ENCODE measurements around the gene FAM118B. TPM values are rescaled to one million over a fixed set of nuclear protein-coding genes. Genes with fewer than 3 reads are reported as not detected.

Gene FAM118B
- total RNA-seq, 4 donors from 2014 or later = 11.4 to 14.2 (median 11.6) TPM

DNA sequence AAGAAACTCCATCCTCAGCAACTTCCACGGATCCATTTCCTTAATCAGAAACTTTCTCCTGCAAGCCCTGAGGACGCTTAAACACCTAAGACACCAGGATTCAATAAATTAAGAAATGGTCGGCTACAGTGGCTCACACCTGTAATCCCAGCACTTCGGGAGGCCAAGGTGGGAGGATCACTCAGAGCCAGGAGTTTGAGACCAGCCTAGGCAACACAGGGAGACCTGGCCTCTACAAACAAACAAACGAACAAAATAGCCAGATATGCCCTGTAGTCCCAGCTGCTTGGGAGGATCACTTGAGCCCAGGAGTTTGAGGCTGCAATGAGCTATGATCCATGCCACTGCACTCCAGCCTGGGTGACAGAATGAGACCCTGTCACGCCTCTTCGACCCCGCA lies 46.8 kb upstream of the FAM118B start:
- TF ChIP-seq, protein P1, sequence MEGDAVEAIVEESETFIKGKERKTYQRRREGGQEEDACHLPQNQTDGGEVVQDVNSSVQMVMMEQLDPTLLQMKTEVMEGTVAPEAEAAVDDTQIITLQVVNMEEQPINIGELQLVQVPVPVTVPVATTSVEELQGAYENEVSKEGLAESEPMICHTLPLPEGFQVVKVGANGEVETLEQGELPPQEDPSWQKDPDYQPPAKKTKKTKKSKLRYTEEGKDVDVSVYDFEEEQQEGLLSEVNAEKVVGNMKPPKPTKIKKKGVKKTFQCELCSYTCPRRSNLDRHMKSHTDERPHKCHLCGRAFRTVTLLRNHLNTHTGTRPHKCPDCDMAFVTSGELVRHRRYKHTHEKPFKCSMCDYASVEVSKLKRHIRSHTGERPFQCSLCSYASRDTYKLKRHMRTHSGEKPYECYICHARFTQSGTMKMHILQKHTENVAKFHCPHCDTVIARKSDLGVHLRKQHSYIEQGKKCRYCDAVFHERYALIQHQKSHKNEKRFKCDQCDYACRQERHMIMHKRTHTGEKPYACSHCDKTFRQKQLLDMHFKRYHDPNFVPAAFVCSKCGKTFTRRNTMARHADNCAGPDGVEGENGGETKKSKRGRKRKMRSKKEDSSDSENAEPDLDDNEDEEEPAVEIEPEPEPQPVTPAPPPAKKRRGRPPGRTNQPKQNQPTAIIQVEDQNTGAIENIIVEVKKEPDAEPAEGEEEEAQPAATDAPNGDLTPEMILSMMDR (IDR thresholded peaks at IDR 0.05) = no peak
- TF ChIP-seq EP300 (IDR thresholded peaks at IDR 0.05) (no peak), POLR2A (IDR thresholded peaks at IDR 0.05) (no peak)
- WGBS, 2 donors = 91 to 94% methylated on average over 8 of the region's 8 CpGs
- no peak overlapping the region for H3K4me3 ChIP-seq
- no peak overlapping the region for H3K27ac ChIP-seq
- DNase-seq (ENCODE audit: low spot score in 2 of 2) = no peak
- peaks cover 0 to 7% (median 0%) of the 10 kb centered on the region in 4 donors for H3K4me1 ChIP-seq
- no peaks in the 10 kb centered on the region for H3K9me3 ChIP-seq
- no peaks in the 10 kb centered on the region for H3K27me3 ChIP-seq
- no peaks in the 10 kb centered on the region for H3K36me3 ChIP-seq

DNA sequence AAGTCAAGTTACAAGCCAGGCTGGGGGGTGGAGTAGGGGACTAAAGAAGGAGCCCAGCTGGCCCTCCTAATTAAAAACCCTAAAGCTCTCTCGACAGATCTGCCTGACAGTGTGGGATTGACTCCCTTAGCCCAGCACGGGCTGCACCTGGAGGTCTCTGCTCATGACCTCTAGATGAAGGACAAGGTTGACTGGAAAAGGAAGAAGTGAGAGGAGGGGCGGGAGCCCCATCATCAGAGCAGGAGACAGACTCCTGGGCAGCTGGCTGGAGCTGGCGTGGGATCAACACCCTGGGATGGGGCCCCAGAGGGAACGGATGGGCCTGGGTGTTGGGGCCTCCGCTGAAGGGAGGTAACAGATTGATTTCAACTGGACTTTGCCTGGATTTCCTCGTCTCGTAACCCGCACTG lies 46.3 kb upstream of the FAM118B start:
- no peaks in the 10 kb centered on the region for H3K27me3 ChIP-seq
- H3K4me1 ChIP-seq = peaks cover 0 to 7% (median 0%) of the 10 kb centered on the region in 4 donors
- no peaks in the 10 kb centered on the region for H3K9me3 ChIP-seq
- H3K27ac ChIP-seq = no peak overlapping the region
- no peaks in the 10 kb centered on the region for H3K36me3 ChIP-seq
- WGBS, 2 donors = 74 to 83% methylated on average over 9 of the region's 9 CpGs
- no peak overlapping the region for H3K4me3 ChIP-seq
- TF ChIP-seq POLR2A (IDR thresholded peaks at IDR 0.05) = no peak
- no peak for TF ChIP-seq EP300 (IDR thresholded peaks at IDR 0.05)
- TF ChIP-seq, protein P1 (IDR thresholded peaks at IDR 0.05) = no peak
- DNase-seq (ENCODE audit: low spot score in 2 of 2) = no peak

DNA sequence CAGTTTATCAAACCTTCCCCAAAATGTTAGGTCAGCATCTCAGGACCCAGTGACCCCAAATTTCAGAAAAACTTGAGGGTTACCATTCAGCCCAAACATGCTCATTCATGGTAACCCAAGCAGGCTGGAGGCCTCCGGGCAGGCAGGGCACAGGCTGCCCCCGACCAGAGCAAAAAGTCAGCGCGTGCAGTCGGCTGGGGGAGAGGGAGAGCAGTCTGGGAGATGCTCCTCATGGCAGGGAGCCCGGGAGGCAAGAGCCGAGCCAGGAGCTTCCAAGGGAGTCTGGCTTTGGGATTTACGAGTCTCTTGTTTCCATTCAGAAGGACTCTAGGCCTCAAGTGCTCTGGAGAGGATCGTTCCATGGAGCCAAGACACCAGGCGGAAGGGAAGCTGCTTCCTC lies 45.8 kb upstream of the FAM118B start:
- H3K27ac ChIP-seq = no peak overlapping the region
- TF ChIP-seq, protein P1 (IDR thresholded peaks at IDR 0.05) = no peak
- TF ChIP-seq EP300 (IDR thresholded peaks at IDR 0.05) = no peak
- no peak for TF ChIP-seq POLR2A (IDR thresholded peaks at IDR 0.05)

DNA sequence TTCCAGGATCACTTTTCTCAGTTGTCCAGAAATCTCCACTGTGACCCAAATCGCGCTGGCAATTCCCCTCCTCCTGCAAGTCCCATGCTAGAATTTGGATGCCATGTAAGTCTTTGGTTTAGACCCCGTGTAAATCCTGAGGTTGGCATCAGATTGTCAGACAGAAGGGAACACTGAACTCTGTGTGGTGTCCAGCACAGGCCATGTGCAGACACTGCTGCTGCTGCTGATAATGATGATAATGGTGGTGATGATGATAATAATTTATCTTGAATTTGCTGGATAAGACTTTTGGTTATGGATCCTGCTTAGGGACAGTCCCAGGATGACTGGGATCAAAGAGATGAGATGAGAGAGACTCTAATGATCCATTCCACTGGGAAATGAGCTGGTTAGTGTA lies 45.2 kb upstream of the FAM118B start:
- no peak overlapping the region for H3K27ac ChIP-seq
- H3K27me3 ChIP-seq = no peaks in the 10 kb centered on the region
- H3K36me3 ChIP-seq = no peaks in the 10 kb centered on the region
- H3K4me3 ChIP-seq = no peak overlapping the region
- 89 to 94% methylated on average over 3 of the region's 3 CpGs for WGBS, 2 donors
- no peak for DNase-seq (ENCODE audit: low spot score in 2 of 2)
- no peak for TF ChIP-seq POLR2A (IDR thresholded peaks at IDR 0.05)
- TF ChIP-seq, protein P1 (IDR thresholded peaks at IDR 0.05) = no peak
- TF ChIP-seq EP300 (IDR thresholded peaks at IDR 0.05) = no peak
- no peaks in the 10 kb centered on the region for H3K9me3 ChIP-seq
- peaks cover 0 to 7% (median 0%) of the 10 kb centered on the region in 4 donors for H3K4me1 ChIP-seq

More for the DNA sequence above, 45.8 kb upstream of the FAM118B start:
- no peaks in the 10 kb centered on the region for H3K36me3 ChIP-seq
- no peaks in the 10 kb centered on the region for H3K27me3 ChIP-seq
- H3K9me3 ChIP-seq = no peaks in the 10 kb centered on the region
- H3K4me1 ChIP-seq = peaks cover 0 to 7% (median 0%) of the 10 kb centered on the region in 4 donors
- DNase-seq (ENCODE audit: low spot score in 2 of 2) = no peak
- no peak overlapping the region for H3K4me3 ChIP-seq
- 60 to 76% methylated on average over 10 of the region's 10 CpGs for WGBS, 2 donors

DNA sequence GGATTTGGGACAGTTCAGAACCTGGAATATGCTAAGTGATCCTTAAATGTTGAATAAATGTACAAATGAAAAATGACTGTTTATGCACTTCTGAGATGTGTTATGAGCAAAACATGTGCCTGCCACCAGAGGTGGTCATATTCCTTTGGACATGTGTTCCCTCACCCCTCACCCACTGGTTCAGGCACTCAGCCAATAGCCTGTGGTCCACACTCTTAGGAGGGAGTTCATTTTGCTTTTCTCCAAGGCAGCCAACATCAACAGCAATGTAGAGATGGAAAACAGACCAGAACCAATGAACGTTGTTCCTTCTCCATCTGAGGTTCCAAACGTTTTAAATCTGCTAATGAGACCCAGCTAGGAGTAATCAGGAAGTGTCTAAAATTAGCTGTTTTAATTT lies 44.1 kb upstream of the FAM118B start:
- no peak for DNase-seq (ENCODE audit: low spot score in 2 of 2)
- 30 to 40% methylated on average over 2 of the region's 2 CpGs for WGBS, 2 donors

More for the DNA sequence above, 44.1 kb upstream of the FAM118B start:
- no peaks in the 10 kb centered on the region for H3K9me3 ChIP-seq
- no peak overlapping the region for H3K4me3 ChIP-seq
- H3K27me3 ChIP-seq = no peaks in the 10 kb centered on the region
- no peak overlapping the region for H3K27ac ChIP-seq
- no peaks in the 10 kb centered on the region for H3K36me3 ChIP-seq
- TF ChIP-seq, protein P1 (IDR thresholded peaks at IDR 0.05) = no peak
- no peak for TF ChIP-seq POLR2A (IDR thresholded peaks at IDR 0.05)
- H3K4me1 ChIP-seq = peaks cover 0 to 7% (median 0%) of the 10 kb centered on the region in 4 donors

Measured in tibial nerve (tissue), 4 donors.